Astrocyte of the spinal cord (primary cell): ENCODE results near the gene ATP13A2.

Source experiments
- DNase-seq: peaks from one replicate; pipeline ENCODE4 v3.0.0; 2011; ENCODE audit warnings: low read depth, low spot score
- H3K4me3 ChIP-seq: 2 replicates; pipeline ENCODE4 v1.5.1; 2011; ENCODE audit warnings: low read depth, mild to moderate bottlenecking, low read length, moderate library complexity
- CTCF ChIP-seq: IDR thresholded peaks from 2 replicates; pipeline ENCODE4 v1.5.1; 2012; ENCODE audit warnings: low read depth, mild to moderate bottlenecking, low read length, inconsistent platforms
- in situ Hi-C: cut with HindIII; loops from 2 replicates; pipeline ENCODE4 v1.10.0; 2017; ENCODE audit warnings: low sequenced_read_pairs

The ATP13A2 gene

GRCh38 chr1:17007121-17007520 is 4.6 kb downstream of the ATP13A2 start:
- in situ Hi-C loops, result no loop called here
- H3K4me3 ChIP-seq, result no peak overlapping the region
- DNase-seq, result no peak
- TF ChIP-seq CTCF, result no peak

GRCh38 chr1:17005365-17005740 is 6.4 kb downstream of the ATP13A2 start:
- H3K4me3 ChIP-seq, result no peak overlapping the region
- TF ChIP-seq CTCF, result no peak
- in situ Hi-C loops, result no loop called here
- DNase-seq, result no peak

- no peak overlapping the region for H3K4me3 ChIP-seq
- in situ Hi-C loops, result no loop called here
- TF ChIP-seq CTCF, result peak; percentile 32
- no peak for DNase-seq
Measured at GRCh38 chr1:17004466-17005364, 7.0 kb downstream of the ATP13A2 start.

GRCh38 chr1:17002524-17002902 is 9.2 kb downstream of the ATP13A2 start:
- in situ Hi-C loops, result no loop called here
- H3K4me3 ChIP-seq, result no peak overlapping the region
- no peak for TF ChIP-seq CTCF

GRCh38 chr1:17001760-17002523 is 9.8 kb downstream of the ATP13A2 start:
- in situ Hi-C loops, result no loop called here
- no peak for TF ChIP-seq CTCF
- no peak overlapping the region for H3K4me3 ChIP-seq
- no peak for DNase-seq

More at GRCh38 chr1:17002524-17002902, 9.2 kb downstream of the ATP13A2 start:
- no peak for DNase-seq

GRCh38 chr1:16999863-17000262 is 11.9 kb downstream of the ATP13A2 start:
- TF ChIP-seq CTCF, result no peak
- in situ Hi-C loops, result no loop called here

More at GRCh38 chr1:16999863-17000262, 11.9 kb downstream of the ATP13A2 start:
- no peak for DNase-seq
- no peak overlapping the region for H3K4me3 ChIP-seq
